Transverse colon (tissue), 4 donors: Measurements from ENCODE around the gene PSMF1.

Experiments used
- EP300 ChIP-seq: sonication (generic); formaldehyde crosslinking; IDR thresholded peaks from one replicate; pipeline ENCODE4 v1.6.1; 2017; ENCODE audit warnings: antibody characterized with exemption, low read depth
- POLR2AphosphoS5 ChIP-seq, 3 donors: sonication (generic); formaldehyde crosslinking; IDR thresholded peaks; one replicate each; pipeline ENCODE4 v1.6.1; 2016; ENCODE audit warnings: antibody characterized with exemption in 3 of 3
- TF ChIP-seq, protein P1 (sequence below), 5 experiments: fragments of 200-600 bp in 3 of 5; fragments of 450-650 bp in 2 of 5; sonication (generic) in 3 of 5; IDR thresholded peaks; 1 replicate in 2 of 5; 2 replicates in 3 of 5; pipeline ENCODE4 v1.5.1; 2016 to 2017; ENCODE audit warnings: antibody characterized with exemption in 5 of 5, inconsistent platforms in 3 of 5, mild to moderate bottlenecking in 2 of 5, moderate library complexity in 1 of 5

DNA sequence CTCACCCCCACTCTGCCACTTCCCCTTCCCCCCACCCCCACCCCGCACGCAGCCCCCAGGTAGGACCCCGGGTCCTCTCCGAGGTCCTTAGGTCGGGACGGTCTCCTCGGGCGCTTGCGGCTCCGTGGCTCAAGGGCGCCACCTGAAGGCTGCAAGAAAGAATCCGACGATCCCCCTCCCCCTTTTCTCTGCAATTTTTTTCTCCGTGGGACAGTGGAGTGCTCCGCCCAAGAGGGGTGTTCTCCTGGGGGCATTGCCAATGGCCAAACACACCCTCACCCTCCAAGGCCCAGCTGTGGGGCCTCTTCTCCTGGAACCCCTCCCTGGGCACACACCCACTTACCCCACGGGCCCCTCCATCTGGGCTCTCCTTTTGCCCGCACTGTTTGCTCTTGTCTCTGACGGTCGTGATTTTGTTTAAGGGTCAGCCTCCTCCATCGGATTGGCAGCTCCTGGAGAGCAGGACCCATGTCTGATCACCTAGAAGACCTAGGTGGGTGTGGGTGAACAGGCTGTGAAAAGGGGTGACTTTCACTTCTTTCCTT, 67.5 kb downstream of the PSMF1 start:
- TF ChIP-seq EP300 (no peak), POLR2AphosphoS5 (IDR thresholded peaks at IDR 0.05) (no peak)
- TF ChIP-seq, protein P1, sequence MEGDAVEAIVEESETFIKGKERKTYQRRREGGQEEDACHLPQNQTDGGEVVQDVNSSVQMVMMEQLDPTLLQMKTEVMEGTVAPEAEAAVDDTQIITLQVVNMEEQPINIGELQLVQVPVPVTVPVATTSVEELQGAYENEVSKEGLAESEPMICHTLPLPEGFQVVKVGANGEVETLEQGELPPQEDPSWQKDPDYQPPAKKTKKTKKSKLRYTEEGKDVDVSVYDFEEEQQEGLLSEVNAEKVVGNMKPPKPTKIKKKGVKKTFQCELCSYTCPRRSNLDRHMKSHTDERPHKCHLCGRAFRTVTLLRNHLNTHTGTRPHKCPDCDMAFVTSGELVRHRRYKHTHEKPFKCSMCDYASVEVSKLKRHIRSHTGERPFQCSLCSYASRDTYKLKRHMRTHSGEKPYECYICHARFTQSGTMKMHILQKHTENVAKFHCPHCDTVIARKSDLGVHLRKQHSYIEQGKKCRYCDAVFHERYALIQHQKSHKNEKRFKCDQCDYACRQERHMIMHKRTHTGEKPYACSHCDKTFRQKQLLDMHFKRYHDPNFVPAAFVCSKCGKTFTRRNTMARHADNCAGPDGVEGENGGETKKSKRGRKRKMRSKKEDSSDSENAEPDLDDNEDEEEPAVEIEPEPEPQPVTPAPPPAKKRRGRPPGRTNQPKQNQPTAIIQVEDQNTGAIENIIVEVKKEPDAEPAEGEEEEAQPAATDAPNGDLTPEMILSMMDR (IDR thresholded peaks at IDR 0.05) = peak; percentile 33 to 52 (median 43)
